Peyer's patch (tissue), 4 donors: Measurements from ENCODE around the gene TSSK2.

Experiments
- POLR2A ChIP-seq, 2 donors: fragments of 450-650 bp; IDR thresholded peaks; one replicate each; pipeline ENCODE4 v1.5.1; 2017; ENCODE audit warnings: antibody characterized with exemption in 2 of 2, mild to moderate bottlenecking in 2 of 2, moderate library complexity in 2 of 2
- TF ChIP-seq, protein P1 (sequence below), 6 experiments: fragments of 450-650 bp in 4 of 6; fragments of 200-600 bp in 2 of 6; sonication (generic) in 1 of 6; IDR thresholded peaks; one replicate each; pipeline ENCODE4 v1.5.1; 2017 to 2019; ENCODE audit warnings: antibody characterized with exemption in 6 of 6, mild to moderate bottlenecking in 3 of 6, moderate library complexity in 1 of 6

DNA sequence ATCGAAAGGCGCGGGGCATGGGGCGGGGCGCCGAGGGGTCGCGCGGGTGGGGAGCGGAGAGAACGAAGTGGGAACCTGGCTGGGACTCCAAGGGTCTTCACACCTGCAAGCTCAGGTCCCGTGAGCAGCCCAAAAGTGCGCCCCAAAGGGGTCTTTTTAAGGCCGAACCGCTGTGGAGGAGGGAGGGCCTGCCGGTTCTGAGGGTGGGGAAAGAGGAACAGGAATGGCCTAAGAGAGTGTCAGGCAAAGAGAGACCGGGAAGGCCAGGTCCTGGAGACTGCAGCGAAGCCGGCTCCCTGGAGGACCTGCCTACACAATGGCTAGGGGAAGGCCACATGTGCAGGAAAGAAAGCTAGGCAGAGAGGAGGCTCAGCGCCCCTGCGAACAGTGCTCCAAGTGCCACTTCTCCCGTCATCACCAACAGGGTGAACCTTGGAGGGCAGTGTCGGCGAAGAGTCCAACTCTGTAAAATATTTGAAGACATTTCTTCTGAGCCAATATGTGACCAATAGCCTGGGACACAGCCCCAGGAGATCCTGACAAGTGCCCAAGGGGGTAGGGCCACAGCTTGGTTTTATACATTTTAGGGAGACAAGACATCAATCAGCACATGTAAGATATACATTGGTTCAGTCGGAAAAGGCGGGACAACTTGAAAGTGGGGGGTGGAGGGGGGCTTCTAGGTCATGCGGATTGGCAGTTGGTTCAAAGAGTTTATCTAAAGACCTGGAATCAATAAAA is 8.2 kb upstream of the TSSK2 start:
- TF ChIP-seq, protein P1, sequence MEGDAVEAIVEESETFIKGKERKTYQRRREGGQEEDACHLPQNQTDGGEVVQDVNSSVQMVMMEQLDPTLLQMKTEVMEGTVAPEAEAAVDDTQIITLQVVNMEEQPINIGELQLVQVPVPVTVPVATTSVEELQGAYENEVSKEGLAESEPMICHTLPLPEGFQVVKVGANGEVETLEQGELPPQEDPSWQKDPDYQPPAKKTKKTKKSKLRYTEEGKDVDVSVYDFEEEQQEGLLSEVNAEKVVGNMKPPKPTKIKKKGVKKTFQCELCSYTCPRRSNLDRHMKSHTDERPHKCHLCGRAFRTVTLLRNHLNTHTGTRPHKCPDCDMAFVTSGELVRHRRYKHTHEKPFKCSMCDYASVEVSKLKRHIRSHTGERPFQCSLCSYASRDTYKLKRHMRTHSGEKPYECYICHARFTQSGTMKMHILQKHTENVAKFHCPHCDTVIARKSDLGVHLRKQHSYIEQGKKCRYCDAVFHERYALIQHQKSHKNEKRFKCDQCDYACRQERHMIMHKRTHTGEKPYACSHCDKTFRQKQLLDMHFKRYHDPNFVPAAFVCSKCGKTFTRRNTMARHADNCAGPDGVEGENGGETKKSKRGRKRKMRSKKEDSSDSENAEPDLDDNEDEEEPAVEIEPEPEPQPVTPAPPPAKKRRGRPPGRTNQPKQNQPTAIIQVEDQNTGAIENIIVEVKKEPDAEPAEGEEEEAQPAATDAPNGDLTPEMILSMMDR (IDR thresholded peaks at IDR 0.05) = no peak
- no peak for TF ChIP-seq POLR2A (IDR thresholded peaks at IDR 0.05)
